HG03469 (cell line): ENCODE measurements around the gene ZBTB20.

Source experiments
- ATAC-seq: cut with Tn5 transposase; IDR thresholded peaks from one replicate; pipeline ENCODE4 v1.9.1; 2021; ENCODE audit warnings: mild to moderate bottlenecking, moderate library complexity, moderate number of reproducible peaks; ENCODE audit not compliant: unreplicated experiment

ZBTB20 gene

DNA sequence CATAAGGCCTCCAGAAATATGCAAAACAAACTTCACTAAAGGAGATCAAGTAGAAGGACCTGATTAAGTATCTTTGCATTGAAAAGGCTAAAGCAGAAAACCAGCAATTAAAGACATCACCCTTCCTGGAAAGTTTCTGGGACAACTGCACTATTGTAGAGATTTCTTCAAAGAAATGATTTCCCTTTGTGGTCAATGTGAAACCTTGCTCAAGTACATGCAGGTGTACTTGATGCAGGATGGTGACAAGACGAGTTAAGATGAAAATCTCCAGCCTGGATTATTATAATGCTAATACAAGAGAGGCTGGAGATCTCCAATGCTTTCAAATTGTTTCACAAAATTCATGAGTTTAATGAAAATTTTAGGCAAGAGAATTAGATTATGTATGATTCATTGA is 644.9 kb downstream of the ZBTB20 start:
- ATAC-seq = no peak

DNA sequence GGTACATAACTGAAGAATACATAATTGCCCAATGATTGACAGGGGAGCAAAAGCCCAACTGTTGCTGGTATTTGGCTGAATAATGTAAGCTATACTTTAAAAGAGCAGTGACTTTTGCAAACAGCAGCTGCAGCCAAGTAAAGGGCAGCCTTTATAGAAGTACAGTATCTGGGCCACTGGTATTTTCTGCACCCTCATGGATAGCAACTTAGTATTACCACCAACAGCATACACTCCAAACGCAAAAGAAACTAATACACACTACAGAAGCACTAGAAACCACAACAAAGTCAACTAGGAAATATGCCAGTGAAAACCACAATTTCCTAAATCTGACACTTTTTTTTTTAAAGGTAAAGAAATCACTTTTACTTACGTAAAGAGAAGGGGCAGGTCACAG is 647.1 kb downstream of the ZBTB20 start:
- ATAC-seq = no peak

DNA sequence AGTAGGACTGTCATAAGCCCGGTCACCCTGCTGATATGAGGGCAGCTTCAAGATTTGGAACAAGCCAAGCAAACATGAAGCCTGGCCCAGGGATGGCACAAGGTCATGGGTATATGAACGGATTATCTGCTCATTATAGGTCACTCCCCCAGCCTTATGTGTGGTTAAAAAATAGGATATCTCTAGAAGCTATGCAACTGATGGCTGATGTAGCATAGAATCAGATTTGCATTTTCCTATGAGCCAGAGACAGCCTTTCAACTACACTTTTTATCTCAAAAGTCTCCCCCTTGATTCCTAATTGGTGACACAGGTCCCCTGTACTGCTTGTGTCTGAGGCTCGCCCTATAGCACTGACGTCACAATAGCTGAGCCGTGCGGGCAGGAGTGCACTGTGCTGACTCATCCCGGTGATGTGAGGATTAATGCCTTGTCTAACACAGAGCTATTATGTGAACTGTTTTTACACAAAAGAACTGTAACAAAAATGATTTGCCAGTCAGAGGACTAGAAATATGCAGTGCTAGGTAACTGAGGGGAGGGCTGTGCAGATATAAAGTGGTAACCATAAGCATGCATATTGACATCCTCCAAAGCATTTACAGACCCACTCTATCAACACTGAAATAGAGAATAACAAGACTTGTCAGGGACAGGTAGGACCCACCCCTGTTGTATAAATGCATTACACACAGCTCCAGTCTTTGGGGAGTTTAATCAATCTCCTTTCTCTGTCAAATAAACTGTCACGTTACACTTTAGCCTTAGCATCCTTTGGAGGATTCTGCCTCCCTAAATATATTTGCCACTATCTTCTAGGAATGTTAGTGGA is 648.3 kb downstream of the ZBTB20 start:
- ATAC-seq = no peak

DNA sequence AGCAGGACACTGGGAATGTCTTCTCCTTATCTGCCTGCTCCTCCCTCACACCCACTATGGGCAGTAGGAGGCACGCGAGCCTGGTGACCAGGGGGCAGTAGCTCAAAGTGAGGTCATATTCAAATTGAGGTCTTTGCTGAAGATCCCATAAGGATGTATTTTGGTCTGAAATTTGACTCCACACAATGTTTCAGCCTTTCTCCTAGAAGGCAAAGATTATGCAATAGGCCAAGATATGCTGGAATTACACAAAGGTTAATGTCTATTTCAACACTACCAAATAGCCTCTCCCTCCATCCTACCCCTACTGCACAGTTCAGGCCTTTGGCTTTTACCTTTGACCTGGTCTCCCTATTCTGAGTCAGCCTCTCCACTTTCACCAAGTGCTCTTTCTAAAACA is 650.2 kb downstream of the ZBTB20 start:
- ATAC-seq = no peak

DNA sequence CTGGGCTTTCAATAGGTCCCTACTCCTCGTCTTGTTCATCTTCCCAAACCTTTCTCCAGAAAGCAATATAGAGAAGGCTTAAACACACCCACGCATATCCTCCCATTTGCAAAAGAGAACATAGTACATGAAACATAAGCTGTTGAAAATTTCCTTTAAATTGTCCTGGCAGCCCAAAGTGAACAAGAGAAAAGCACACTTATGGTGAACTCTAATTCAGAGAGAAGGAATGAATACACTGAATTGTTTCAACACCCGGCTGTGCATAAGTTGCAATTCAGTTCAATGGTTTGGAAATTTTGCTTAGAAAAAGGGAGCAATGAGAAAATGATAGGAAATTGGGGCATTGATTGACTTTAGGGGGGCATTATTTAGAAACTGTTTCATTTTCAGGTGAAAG is 650.6 kb downstream of the ZBTB20 start:
- ATAC-seq = no peak

DNA sequence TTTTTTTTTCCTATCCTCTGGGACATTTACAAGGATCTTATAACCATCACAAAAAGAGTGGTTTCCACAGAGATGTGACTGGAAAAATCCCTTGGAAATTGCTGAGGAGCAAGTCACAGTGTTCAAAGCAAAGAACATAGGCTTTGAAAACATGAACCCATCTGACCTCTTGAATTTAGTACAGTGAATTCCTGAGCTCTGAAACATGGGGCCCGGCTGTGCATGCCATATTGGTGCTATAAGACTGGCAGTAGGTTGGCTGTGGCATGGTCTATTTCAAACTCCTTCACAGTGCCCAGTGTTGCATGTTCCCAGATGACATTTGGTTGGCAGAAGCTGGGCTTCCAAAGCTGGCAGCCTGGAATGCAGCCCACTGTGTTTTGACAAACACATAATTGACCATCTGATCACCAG is 651.1 kb downstream of the ZBTB20 start:
- no peak for ATAC-seq

DNA sequence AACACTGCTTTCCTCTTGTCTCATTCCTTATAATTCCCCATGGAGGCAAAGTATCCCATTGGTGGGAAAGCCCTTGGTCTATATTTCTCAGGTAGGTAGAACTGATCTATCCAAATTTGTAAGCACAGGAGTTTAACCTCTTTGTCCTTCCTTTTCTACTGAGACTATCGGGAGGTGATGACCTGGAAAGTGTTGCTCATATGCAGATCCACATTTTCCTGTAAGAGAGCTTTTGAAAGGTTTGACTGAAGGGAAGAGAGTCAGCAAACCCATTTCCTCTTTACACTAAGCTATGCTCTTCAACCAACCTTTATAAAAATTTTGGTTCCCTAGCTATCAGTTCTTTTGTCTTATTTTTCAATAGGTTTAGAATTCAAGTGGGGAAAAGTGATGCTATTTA is 652.6 kb downstream of the ZBTB20 start:
- ATAC-seq = no peak

DNA sequence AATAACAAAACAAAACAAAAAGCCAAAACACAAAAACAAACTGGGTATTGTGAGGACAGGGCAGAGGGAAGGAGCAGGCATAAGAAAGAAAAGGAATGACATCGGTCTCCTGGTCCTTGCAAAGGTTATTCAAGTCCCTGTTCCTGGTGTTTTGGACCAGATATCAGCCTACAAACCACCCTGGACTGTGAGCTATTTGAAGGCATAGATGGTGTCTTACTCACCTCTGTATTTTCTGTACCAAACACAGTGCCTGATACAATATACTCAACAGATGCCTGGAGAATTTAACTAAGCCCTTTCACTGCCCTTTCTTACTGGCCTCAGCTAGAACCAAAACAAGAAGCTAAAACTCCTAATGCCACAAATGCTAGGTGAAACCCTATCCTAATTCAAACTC is 656.3 kb downstream of the ZBTB20 start:
- no peak for ATAC-seq

DNA sequence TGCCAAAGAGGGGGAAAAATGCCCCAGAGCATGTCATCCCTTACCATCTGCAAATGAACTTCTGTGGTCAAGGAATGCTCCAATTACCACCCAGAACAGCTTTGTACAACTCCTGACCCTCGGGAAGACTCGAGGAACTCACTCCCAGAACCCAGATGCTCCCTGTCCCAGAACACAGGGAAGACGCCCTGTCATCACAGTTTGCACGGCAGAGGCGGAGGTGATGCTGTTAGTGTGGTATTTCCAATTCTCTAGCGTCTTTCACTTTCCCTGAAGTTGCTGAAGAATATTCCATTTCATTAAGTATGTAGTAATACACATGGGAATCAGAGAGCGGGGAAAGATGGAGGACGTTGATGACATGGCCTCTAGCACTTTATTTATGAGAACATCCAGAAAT is 659.6 kb downstream of the ZBTB20 start:
- ATAC-seq = no peak

DNA sequence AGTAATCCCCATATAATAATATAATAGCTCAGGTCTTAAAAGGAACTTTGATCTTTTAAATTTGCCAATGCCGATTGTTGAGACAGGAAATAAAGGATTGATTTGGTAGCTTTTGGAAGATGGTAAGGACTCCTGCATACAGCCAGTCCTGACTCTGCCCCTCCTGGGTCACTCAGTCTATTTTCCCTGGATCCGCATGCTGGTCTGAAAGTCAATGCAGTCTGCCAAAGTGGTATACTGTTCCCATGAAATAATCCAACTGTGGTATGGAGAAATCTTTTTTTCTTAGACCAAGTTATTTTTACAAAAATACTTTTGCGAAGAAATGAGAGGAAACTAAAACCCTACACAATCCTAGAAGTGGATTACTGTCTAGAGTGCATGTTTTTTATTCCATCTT is 662.2 kb downstream of the ZBTB20 start:
- no peak for ATAC-seq

DNA sequence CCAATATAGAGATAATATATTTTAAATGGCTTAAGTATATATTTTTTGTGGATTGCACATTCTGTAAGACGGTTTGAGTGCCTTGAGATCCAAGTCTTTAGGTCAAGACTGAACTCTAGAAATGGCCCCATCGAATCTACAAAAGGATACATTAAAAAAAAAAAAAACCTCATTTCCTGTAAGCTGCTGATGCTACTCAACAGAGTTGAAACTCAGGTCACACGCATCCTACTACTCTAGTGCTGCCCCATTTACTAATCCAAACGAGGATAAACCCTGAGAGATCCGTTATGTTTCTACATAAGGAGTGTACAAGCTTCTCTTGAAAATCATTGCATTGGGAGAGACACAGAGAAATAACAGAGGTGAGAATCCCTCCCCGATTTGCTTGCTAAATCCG is 666.0 kb downstream of the ZBTB20 start:
- no peak for ATAC-seq

DNA sequence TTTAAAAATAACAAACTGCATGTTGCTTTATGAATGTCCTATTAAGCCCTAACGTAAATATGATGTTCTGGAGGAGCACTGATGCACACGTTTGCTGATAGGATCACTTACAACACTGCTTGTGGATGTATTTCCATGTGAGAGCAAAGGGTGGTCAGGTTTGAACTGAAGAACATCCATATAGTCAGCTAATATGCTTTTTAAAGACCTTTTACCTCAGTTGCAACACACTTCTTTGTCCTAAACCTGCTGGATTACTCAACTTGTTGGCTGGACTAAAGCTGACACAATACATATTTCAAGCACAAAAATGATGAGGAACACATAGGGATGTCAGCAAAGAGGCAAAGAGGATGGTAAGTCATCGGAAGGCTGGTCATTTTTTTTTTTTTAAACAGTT is 666.6 kb downstream of the ZBTB20 start:
- no peak for ATAC-seq

DNA sequence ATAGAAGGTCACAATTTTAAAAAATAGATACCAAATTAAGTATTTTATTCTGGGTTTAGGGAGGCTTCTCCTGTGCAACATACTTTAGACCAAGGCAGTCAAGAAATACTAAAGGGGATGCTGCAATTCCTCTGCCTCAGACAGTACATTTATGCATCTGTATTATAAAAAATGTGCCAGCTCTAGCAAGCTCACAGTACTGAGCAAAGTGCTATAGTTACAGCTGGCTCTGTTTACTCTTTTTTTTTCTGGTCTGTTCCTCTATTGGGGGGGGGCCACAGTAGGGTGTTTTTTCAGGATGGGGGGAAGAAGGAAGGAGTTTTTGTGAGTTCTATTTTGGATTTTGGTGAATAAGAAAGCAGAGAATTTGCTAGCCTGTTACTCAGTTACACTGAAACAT is 668.3 kb downstream of the ZBTB20 start:
- ATAC-seq = no peak

DNA sequence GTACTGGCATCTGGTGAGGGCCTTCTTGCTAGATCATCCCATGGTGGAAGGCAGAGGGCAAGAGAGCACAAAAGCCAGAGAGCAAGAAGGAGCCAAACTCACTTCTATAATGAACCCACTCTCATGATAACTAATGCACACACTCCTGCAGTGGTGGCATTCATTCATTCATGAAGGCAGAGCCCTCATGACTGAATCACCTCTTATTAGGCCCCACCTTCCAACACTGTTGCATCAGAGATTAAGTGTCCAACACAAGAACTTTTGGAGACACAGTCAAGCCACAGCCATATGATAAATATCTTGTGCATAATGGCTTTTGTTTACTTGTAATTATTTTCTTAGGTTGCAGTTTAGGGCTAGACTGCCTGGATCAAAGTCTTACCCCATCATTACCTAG is 670.6 kb downstream of the ZBTB20 start:
- no peak for ATAC-seq

DNA sequence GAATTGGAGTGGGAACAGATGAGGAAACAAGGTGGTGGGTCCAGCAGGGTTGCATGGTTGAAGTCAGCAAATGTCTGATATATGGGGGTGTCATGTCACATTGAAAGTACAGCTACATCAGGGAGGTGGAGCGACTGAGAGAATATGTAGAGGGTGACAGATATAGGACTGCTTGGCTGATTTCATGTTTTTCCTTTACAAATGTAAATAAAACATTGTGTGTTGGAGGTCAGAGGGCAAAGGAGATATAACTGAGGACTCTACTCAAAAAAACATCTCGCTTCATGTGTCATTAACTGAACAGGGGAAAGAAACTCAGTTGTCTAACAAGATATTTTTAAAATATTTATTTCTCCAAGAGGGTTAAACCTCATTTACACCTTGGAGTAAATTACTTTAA is 675.6 kb downstream of the ZBTB20 start:
- ATAC-seq = no peak

DNA sequence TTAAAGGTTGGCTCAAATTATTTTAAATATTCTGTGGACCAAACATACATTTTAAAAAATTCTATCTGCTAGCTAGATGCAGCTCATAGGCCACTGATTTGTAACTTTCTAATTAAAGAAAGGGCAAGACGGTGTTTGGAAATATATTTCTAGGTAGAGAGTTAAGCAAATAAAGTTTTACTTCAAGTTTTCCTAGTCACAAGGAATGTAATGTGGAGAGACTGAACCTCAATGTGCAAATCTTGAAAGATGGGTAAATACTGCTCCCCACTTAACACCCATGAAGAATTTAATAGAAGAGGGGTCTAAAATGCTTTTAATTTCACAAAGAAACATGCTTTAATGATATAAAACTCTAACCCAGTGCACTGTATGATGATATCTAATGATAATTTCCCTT is 678.0 kb downstream of the ZBTB20 start:
- ATAC-seq = no peak

DNA sequence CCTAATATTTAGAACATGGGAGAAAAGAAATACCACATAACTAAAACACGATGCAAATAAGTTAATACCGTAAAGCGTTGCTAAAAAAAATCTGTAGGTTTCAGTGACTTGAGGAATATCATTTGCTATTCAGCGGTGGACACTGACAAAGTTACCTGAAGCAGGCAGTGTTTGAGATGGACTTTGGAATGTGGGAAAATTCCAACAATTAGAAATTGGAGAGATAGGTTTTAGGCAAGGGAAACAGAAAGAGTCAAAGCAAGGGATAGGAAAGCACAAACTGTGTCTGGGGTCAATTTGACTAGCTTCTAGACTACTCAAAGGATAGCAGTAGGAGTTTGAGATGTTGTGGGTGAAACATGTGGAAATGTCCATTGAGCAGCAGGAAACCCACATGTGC is 680.3 kb downstream of the ZBTB20 start:
- ATAC-seq = no peak

DNA sequence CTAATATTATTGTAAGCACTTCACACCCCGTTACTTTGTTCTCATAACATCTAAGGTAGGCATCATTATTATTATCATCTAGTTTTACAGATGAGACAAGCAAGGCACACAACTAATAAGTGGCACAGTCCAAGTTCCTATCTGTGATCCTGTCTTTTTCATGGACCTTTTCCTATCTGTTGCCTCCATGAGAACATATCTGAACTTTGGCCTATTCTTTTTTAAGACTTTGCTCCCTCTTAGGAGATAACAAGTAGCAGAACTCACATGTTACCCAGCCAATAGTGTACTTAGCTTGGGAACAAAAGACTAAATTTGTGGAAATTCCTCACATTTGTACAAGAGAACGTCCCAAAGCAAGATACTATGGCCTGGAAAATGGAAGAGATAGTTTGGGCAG is 680.8 kb downstream of the ZBTB20 start:
- no peak for ATAC-seq

DNA sequence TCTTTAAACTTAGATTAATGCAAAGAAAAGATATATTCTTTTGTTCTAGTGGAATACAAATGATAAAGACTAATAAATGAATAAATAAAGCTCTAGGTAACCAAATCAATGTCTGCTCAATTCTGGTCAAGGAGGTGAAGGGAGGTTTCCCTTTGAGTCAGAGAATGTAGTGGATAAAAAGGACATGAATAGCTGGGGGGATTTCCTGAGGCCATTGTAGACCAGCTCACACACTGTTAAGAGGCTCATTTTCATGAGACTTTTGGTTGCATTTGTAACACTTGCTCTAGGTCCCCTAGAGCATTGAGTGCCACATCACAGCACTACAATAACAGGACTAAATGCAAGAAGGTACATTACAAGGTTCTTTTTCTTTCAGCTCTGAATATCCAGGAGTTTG is 682.5 kb downstream of the ZBTB20 start:
- ATAC-seq = peak; percentile 76

DNA sequence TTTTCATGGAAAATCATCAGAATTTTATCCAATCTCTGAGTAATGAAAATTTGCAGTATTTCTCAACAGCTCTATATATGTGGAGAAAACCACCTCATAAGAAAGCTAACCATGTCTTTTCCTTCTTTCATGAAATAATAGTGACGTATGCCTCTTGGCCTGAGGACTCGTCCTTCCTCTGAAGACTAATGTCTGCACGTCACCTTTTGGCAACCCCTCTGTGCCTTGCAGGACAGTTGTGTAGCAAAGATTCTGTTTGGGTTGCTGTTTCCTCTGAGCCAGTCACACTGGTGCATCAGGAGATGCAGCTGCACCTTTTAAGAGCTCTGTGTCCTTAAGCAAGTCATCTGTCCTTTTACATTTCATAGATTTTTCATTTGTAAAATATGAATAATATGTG is 684.3 kb downstream of the ZBTB20 start:
- no peak for ATAC-seq

DNA sequence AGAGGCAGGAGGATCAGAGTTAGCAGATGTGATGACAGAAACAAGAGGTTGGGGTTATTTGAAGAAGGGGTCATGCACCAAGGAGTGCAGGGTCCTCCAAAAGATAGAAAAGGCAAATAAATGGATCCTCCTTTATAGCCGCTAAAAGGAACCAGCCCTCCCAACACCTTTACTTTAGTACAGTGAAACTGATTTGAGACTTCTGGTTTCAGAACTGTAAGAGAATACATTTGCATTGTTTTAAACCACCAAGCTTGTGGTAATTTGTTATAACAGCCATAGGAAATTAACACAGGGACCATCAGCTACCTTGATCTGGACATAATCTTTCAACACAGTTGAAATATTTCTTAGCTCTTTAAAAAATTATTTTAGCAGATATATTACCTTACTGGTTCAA is 686.6 kb downstream of the ZBTB20 start:
- ATAC-seq = peak; percentile 37

DNA sequence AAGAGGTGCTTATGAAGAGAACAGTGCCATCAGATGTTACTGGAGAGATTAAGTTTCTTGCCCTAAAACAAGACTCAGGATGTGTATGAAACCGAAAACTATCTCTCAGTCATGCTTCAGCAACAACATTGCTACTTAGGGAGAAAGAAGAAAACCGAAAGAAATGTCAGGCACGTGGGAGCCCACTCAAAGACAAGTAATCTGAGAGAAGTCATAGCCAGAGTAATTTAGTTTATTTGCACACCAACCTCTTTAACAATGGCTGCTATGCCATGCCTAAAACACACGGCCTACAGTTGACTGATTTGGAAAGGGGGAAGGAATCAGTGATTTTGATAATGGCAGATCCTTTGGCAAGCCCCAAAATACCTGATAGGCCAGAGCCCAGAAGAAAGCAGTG is 690.3 kb downstream of the ZBTB20 start:
- peak; percentile 85 for ATAC-seq

DNA sequence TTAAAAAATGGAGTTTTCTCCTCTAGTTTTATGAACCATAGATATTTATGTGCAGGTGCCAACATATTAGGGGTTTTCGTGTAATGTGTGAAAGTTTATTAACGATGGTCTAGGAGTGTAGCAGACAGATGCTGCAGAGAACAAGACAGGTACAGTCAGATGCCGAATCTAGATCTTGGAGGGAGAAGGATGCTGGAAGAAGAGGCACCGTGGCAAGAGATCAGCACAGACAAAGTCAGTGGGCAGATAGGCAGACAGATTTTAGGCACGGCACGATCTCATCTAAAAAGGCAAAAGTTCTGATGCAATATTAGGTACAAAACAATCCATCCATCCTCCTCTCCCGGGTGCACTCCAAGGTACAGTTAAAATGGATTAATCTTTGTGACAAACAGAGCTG is 691.7 kb downstream of the ZBTB20 start:
- no peak for ATAC-seq
